Neural cell (in vitro differentiated cells): ENCODE measurements around the gene NEURL1. TPM values are rescaled to one million over a fixed set of nuclear protein-coding genes. Genes with fewer than 3 reads are reported as not detected.

Experiments
- H2AFZ ChIP-seq: fragments of 200-600, 300-800 bp; sonication (generic), shearing (Covaris generic); 2 replicates; pipeline ENCODE4 v1.6.0; 2014; ENCODE audit warnings: low read depth, mild to moderate bottlenecking, antibody characterized with exemption, low read length, moderate library complexity
- H3F3A ChIP-seq: fragments of 200-600 bp; shearing (Covaris generic); 2 replicates; pipeline ENCODE4 v1.6.1; 2016; ENCODE audit warnings: mild to moderate bottlenecking, moderate library complexity, mixed read lengths, antibody characterized with exemption, low read length; ENCODE audit not compliant: insufficient read depth, poor library complexity, severe bottlenecking
- H3K27ac ChIP-seq: fragments of 200-600, 300-800 bp; sonication (generic), shearing (Covaris generic); 2 replicates; pipeline ENCODE4 v1.5.1; 2014; ENCODE audit warnings: mild to moderate bottlenecking, low read length, moderate library complexity
- H3K27me3 ChIP-seq: fragments of 300-800, 200-600 bp; sonication (generic), shearing (Covaris generic); 2 replicates; pipeline ENCODE4 v1.6.0; 2014; ENCODE audit warnings: mild to moderate bottlenecking, low read depth, low read length, moderate library complexity; ENCODE audit not compliant: insufficient read depth
- H3K36me3 ChIP-seq: fragments of 300-800, 200-600 bp; sonication (generic), shearing (Covaris generic); 2 replicates; pipeline ENCODE4 v1.5.1; 2014; ENCODE audit warnings: mild to moderate bottlenecking, antibody characterized with exemption, low read length, moderate library complexity; ENCODE audit not compliant: insufficient read depth
- H3K4me2 ChIP-seq: fragments of 300-800, 200-600 bp; sonication (generic), shearing (Covaris generic); 2 replicates; pipeline ENCODE4 v1.6.0; 2014; ENCODE audit warnings: mild to moderate bottlenecking, low read length
- H3K4me3 ChIP-seq: fragments of 300-800, 200-600 bp; sonication (generic), shearing (Covaris generic); 2 replicates; pipeline ENCODE4 v1.5.1; 2014; ENCODE audit warnings: mild to moderate bottlenecking, low read length, moderate library complexity
- H3K79me2 ChIP-seq: fragments of 200-600 bp; shearing (Covaris generic); replicated peaks from 2 replicates; pipeline ENCODE4 v1.6.0; 2014; ENCODE audit warnings: mild to moderate bottlenecking, low read length, moderate library complexity; ENCODE audit not compliant: insufficient read depth
- H3K9ac ChIP-seq: fragments of 300-800, 200-600 bp; sonication (generic), shearing (Covaris generic); 2 replicates; pipeline ENCODE4 v1.6.1; 2016; ENCODE audit warnings: mild to moderate bottlenecking, low read length, mixed read lengths
- H3K9me2 ChIP-seq: fragments of 200-600 bp; shearing (Covaris generic); 2 replicates; pipeline ENCODE4 v1.6.1; 2016; ENCODE audit warnings: mild to moderate bottlenecking, low read length, mixed read lengths; ENCODE audit not compliant: insufficient read depth
- H3K9me3 ChIP-seq: fragments of 200-600, 300-800 bp; sonication (generic), shearing (Covaris generic); 2 replicates; pipeline ENCODE4 v1.6.1; 2016; ENCODE audit warnings: mild to moderate bottlenecking, mixed run types, low read length, moderate library complexity, mixed read lengths
- H4K20me1 ChIP-seq: fragments of 200-600 bp; shearing (Covaris generic); 2 replicates; pipeline ENCODE4 v1.6.1; 2016; ENCODE audit warnings: mild to moderate bottlenecking, mixed run types; ENCODE audit not compliant: insufficient read depth
- EP300 ChIP-seq: fragments of 450-650 bp; conservative IDR thresholded peaks from 2 replicates; pipeline ENCODE4 v1.6.1; 2014; ENCODE audit warnings: antibody characterized with exemption, mild to moderate bottlenecking, moderate library complexity; ENCODE audit not compliant: poor library complexity, severe bottlenecking
- EZH2 ChIP-seq: fragments of 200-600, 300-800 bp; shearing (Covaris generic), sonication (generic); IDR thresholded peaks from 2 replicates; pipeline ENCODE4 v1.6.1; 2014; ENCODE audit warnings: antibody characterized with exemption, low read length, borderline replicate concordance, mild to moderate bottlenecking; ENCODE audit not compliant: insufficient read depth, poor library complexity, severe bottlenecking
- MXI1 ChIP-seq: fragments of 450-650 bp; conservative IDR thresholded peaks from 2 replicates; pipeline ENCODE4 v1.6.1; 2014; ENCODE audit warnings: antibody characterized with exemption, mild to moderate bottlenecking; ENCODE audit not compliant: poor library complexity, severe bottlenecking
- POLR2AphosphoS5 ChIP-seq: IDR thresholded peaks from 2 replicates; pipeline ENCODE4 v1.6.1; 2012
- RAD21 ChIP-seq: fragments of 450-650 bp; conservative IDR thresholded peaks from 2 replicates; pipeline ENCODE4 v1.6.1; 2014; ENCODE audit warnings: antibody characterized with exemption, mild to moderate bottlenecking, moderate library complexity
- SMC3 ChIP-seq: fragments of 450-650 bp; conservative IDR thresholded peaks from 2 replicates; pipeline ENCODE4 v1.6.1; 2014; ENCODE audit warnings: antibody characterized with exemption, mild to moderate bottlenecking, moderate library complexity; ENCODE audit not compliant: poor library complexity
- TAF1 ChIP-seq: IDR thresholded peaks from 2 replicates; pipeline ENCODE4 v1.6.1; 2012; ENCODE audit warnings: low read depth
- polyA plus RNA-seq: library from polyadenylated mRNA; depleted of rRNA; stranded (reverse); fragments of >200 nt; gene quantifications from 2 replicates; pipeline ENCODE4 v1.2.3, GENCODE V29; 2014
- TF ChIP-seq, protein P1 (sequence below): IDR thresholded peaks from 2 replicates; pipeline ENCODE4 v1.6.1; 2012; ENCODE audit warnings: borderline replicate concordance
- TF ChIP-seq, protein P2 (sequence below): fragments of 450-650 bp; IDR thresholded peaks from 2 replicates; pipeline ENCODE4 v1.5.1; 2014; ENCODE audit warnings: antibody characterized with exemption, mild to moderate bottlenecking, moderate library complexity; ENCODE audit not compliant: poor library complexity, severe bottlenecking

Gene NEURL1
- polyA plus RNA-seq, 1 donor from 2014 or later: 12.3 TPM

DNA sequence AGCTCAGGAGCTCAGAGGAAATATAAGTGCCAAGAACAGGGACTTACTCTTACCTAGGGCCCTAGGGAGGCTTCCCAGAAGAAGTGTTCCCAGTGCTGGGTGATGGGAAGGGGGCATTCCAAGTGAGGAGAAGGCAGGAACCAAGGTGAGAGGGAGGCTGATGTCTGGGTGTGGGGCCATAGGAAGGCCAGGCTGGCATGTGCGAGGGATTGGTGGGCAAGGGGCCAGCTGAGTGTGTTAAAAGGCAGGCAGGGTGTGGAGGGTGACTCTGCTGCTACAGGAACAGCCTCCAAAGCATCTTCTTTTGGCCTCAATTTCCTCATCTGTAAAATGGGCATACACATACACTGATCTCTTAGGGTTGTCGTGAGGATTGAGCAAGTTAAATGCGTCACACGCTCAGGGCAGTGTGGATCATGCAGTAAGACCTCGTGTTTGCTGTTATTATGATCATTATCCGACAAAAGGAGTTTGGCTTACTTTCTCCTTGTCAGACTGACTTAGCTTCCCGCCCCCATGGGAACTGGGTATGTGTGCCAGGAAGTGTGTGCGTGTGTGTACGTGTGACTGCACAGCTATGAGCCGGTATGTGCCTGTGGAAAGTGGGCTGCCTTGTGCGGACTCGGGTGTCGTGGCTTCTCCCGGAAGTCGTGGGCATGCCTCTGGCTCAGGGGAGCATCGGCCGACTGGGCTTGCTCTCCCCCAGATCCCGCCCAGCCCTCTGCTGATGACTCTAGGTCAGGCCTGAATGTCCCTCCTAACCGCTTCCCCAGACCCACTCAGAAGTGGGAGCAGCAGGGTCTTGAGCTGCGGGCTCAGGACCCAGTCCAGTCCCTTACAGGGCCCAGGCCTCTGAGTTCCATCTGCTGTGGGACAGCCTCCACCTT lies 59.6 kb downstream of the NEURL1 start:
- Histone ChIP-seq H3K27me3 (no peaks in the 10 kb centered on the region), H3K79me2 (no peaks in the 10 kb centered on the region), H3K9me2 (no peaks in the 10 kb centered on the region), H3K27ac (no peak overlapping the region), H3K36me3 (no peaks in the 10 kb centered on the region), H3K4me2 (no peak overlapping the region), H3K4me3 (no peak overlapping the region), H4K20me1 (no peaks in the 10 kb centered on the region), H3K9me3 (no peaks in the 10 kb centered on the region), H2AFZ (no peak overlapping the region), H3F3A (no peaks in the 10 kb centered on the region), H3K9ac (no peak overlapping the region)
- TF ChIP-seq TAF1 (no peak), EP300 (no peak), EZH2 (no peak), MXI1 (no peak)
- TF ChIP-seq, protein P1, sequence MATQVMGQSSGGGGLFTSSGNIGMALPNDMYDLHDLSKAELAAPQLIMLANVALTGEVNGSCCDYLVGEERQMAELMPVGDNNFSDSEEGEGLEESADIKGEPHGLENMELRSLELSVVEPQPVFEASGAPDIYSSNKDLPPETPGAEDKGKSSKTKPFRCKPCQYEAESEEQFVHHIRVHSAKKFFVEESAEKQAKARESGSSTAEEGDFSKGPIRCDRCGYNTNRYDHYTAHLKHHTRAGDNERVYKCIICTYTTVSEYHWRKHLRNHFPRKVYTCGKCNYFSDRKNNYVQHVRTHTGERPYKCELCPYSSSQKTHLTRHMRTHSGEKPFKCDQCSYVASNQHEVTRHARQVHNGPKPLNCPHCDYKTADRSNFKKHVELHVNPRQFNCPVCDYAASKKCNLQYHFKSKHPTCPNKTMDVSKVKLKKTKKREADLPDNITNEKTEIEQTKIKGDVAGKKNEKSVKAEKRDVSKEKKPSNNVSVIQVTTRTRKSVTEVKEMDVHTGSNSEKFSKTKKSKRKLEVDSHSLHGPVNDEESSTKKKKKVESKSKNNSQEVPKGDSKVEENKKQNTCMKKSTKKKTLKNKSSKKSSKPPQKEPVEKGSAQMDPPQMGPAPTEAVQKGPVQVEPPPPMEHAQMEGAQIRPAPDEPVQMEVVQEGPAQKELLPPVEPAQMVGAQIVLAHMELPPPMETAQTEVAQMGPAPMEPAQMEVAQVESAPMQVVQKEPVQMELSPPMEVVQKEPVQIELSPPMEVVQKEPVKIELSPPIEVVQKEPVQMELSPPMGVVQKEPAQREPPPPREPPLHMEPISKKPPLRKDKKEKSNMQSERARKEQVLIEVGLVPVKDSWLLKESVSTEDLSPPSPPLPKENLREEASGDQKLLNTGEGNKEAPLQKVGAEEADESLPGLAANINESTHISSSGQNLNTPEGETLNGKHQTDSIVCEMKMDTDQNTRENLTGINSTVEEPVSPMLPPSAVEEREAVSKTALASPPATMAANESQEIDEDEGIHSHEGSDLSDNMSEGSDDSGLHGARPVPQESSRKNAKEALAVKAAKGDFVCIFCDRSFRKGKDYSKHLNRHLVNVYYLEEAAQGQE: no peak
- TF ChIP-seq, protein P2, sequence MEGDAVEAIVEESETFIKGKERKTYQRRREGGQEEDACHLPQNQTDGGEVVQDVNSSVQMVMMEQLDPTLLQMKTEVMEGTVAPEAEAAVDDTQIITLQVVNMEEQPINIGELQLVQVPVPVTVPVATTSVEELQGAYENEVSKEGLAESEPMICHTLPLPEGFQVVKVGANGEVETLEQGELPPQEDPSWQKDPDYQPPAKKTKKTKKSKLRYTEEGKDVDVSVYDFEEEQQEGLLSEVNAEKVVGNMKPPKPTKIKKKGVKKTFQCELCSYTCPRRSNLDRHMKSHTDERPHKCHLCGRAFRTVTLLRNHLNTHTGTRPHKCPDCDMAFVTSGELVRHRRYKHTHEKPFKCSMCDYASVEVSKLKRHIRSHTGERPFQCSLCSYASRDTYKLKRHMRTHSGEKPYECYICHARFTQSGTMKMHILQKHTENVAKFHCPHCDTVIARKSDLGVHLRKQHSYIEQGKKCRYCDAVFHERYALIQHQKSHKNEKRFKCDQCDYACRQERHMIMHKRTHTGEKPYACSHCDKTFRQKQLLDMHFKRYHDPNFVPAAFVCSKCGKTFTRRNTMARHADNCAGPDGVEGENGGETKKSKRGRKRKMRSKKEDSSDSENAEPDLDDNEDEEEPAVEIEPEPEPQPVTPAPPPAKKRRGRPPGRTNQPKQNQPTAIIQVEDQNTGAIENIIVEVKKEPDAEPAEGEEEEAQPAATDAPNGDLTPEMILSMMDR: no peak

GRCh38 chr10:103553743-103554487 lies 60.4 kb downstream of the NEURL1 start:
- no peak overlapping the region for H3K4me3 ChIP-seq
- no peak for TF ChIP-seq TAF1
- TF ChIP-seq SMC3: no peak
- TF ChIP-seq POLR2AphosphoS5: no peak
- TF ChIP-seq EZH2: no peak
- TF ChIP-seq MXI1: no peak
- no peak for TF ChIP-seq EP300
- TF ChIP-seq, protein P2: no peak
- TF ChIP-seq, protein P1: no peak
- no peak for TF ChIP-seq RAD21
- no peaks in the 10 kb centered on the region for H3K36me3 ChIP-seq
- H2AFZ ChIP-seq: no peak overlapping the region
- H3K9me3 ChIP-seq: no peaks in the 10 kb centered on the region
- H4K20me1 ChIP-seq: no peaks in the 10 kb centered on the region
- no peaks in the 10 kb centered on the region for H3K79me2 ChIP-seq
- no peaks in the 10 kb centered on the region for H3F3A ChIP-seq
- no peak overlapping the region for H3K4me2 ChIP-seq
- no peaks in the 10 kb centered on the region for H3K27me3 ChIP-seq
- no peak overlapping the region for H3K27ac ChIP-seq
- no peak overlapping the region for H3K9ac ChIP-seq
- no peaks in the 10 kb centered on the region for H3K9me2 ChIP-seq
